ENCODE data around the gene TMEM72. TPM values are rescaled to one million over a fixed set of nuclear protein-coding genes. Genes with fewer than 3 reads are reported as not detected.

TMEM72 gene
- total RNA-seq, 3 donors from 2014 or later, result not detected

GRCh38 chr10:44963772-44964633, 52.9 kb downstream of the TMEM72 start:
- peak in 1 of 2 donors; percentile 77 for DNase-seq (ENCODE audit: low spot score in 2 of 2)
- no peaks in the 10 kb centered on the region for H3K27me3 ChIP-seq
- peaks cover 7 to 18% of the 10 kb centered on the region in 2 donors for H3K4me1 ChIP-seq
- H3K4me3 ChIP-seq, result peak overlapping the region; percentile 2 to 19 (median 6)
- TF ChIP-seq POLR2AphosphoS5 (IDR thresholded peaks at IDR 0.05), result peak in 2 of 3 donors; percentile 14 to 27
- no peak for TF ChIP-seq CTCF (IDR thresholded peaks at IDR 0.05)
- no peaks in the 10 kb centered on the region for H3K9me3 ChIP-seq
- H3K36me3 ChIP-seq, result no peaks in the 10 kb centered on the region
- peak overlapping the region; percentile 73 to 83 for H3K27ac ChIP-seq
- intact Hi-C loops (cut with DNase I; ENCODE audit: low total_unique reads), result no loop called here

GRCh38 chr10:44965104-44965503, 54.0 kb downstream of the TMEM72 start:
- TF ChIP-seq CTCF (IDR thresholded peaks at IDR 0.05) (no peak), POLR2A (IDR thresholded peaks at IDR 0.05) (no peak), POLR2AphosphoS5 (IDR thresholded peaks at IDR 0.05) (no peak)
- intact Hi-C loops (cut with DNase I; ENCODE audit: low total_unique reads), result no loop called here
- DNase-seq (ENCODE audit: low spot score in 2 of 2), result no peak
- Histone ChIP-seq H3K27ac (peak overlapping the region; percentile 10 to 73), H3K36me3 (no peaks in the 10 kb centered on the region), H3K4me3 (no peak overlapping the region), H3K27me3 (no peaks in the 10 kb centered on the region), H3K9me3 (no peaks in the 10 kb centered on the region), H3K4me1 (peaks cover 7 to 27% of the 10 kb centered on the region in 2 donors)

- Histone ChIP-seq H3K27ac (peak overlapping the region in 1 of 2 donors; percentile 10), H3K9me3 (no peaks in the 10 kb centered on the region), H3K36me3 (no peaks in the 10 kb centered on the region), H3K27me3 (no peaks in the 10 kb centered on the region), H3K4me1 (peaks cover 7 to 27% of the 10 kb centered on the region in 2 donors), H3K4me3 (no peak overlapping the region)
- TF ChIP-seq CTCF (IDR thresholded peaks at IDR 0.05), result no peak
- no peak for TF ChIP-seq POLR2AphosphoS5 (IDR thresholded peaks at IDR 0.05)
- no peak for DNase-seq (ENCODE audit: low spot score in 2 of 2)
- intact Hi-C loops (cut with DNase I; ENCODE audit: low total_unique reads), result no loop called here
Observed at GRCh38 chr10:44965651-44966097, 54.5 kb downstream of the TMEM72 start.

GRCh38 chr10:44966129-44966815, 55.1 kb downstream of the TMEM72 start:
- Histone ChIP-seq H3K4me3 (no peak overlapping the region), H3K36me3 (no peaks in the 10 kb centered on the region), H3K27ac (no peak overlapping the region), H3K27me3 (no peaks in the 10 kb centered on the region), H3K9me3 (no peaks in the 10 kb centered on the region), H3K4me1 (peaks cover 7 to 27% of the 10 kb centered on the region in 2 donors)
- intact Hi-C loops (cut with DNase I; ENCODE audit: low total_unique reads), result no loop called here
- no peak for DNase-seq (ENCODE audit: low spot score in 2 of 2)
- TF ChIP-seq POLR2A (IDR thresholded peaks at IDR 0.05) (no peak), CTCF (IDR thresholded peaks at IDR 0.05) (no peak), POLR2AphosphoS5 (IDR thresholded peaks at IDR 0.05) (no peak)

Data from breast epithelium (tissue), 4 donors.